ENCODE results near the gene PADI2. TPM values are rescaled to one million over a fixed set of nuclear protein-coding genes. Genes with fewer than 3 reads are reported as not detected.

The PADI2 gene
- 24.0 TPM for total RNA-seq

DNA sequence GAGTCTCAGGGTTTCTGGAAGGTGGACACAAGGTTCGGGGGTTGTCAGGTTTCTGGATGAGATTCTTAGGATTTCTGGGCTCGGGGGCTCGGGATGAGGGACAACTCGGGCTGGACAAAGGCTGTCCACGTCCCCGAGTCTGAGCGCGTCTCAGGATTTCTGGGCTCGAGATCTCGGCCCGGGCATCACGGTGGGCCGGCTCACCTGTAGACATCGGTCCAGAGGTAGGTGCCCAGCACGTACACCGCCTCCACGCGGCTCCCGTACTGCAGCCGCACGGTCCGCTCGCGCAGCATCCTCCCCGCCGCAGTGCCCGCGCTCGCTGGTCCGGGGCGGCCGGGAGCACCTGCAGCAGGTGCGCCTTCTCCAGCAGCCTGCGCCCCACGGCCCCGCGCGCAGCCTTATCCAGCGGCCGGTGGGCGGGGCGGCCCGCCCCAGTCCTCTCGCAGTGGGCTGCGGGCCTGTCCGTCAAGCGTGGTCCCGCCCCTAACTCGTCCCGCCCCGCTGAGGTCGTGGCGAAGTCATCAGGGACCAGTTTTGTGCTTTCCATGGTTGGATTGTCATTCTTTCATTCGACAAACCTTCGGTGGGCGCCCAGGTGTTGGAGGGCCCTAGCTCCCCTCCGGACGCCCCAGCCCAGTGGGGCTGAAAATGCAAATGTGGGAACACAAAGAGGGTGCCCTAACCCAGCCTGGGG is at the start of gene PADI2:
Gene PADI2 (minus strand): TSS at position 376 of the 697 bp plus-strand sequence. CDS start 80 bp downstream, at position 296.

DNA sequence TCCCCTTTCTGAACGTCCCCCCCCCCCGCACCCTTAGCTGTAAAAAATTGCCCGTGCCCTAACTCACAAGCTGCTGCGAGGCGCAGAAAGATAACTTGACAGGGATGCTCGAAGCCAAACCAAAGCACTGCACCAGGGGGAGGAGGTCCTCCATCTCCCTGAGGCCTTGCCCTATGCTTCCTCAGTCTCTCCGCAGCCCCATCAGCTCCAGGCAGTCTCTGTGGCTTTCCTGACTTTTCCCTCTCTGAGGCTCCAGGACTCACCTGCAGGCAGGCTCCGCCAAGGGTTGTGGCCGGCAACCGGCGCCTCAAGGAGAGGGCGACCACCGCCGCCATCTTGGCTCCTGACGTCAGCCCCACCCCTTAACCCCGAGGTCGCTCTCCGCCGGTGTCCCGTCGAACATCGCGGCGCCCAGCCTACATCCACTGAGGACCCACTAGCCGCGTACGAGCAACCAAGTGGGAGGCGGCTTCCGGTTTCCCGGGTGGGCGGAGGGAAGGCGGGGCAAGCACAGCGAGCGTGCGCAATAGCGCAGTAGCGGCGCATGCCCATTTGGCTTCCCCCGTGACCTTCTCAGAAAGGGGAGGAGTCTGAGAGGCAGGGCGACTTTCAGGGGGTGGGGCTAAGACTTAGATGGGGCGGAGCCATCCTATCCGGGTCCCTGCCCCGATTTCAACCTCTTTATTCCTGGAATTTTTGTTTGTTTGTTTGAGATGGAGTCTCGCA is 65.4 kb downstream of the PADI2 start, which contains the start of gene SDHB:
Gene SDHB (minus strand): TSS at position 348 of the 726 bp plus-strand sequence. CDS start 13 bp downstream, at position 335.

Other genes starting within 250 kb of the PADI2 start
- gene RNU1-2, start 223.5 kb downstream of the PADI2 start, total RNA-seq = under 0.01 TPM
- 81.3 TPM for gene CROCC, start 197.5 kb downstream of the PADI2 start, total RNA-seq
- 52.1 TPM for gene MFAP2, start 138.8 kb downstream of the PADI2 start, total RNA-seq
- gene ATP13A2, start 107.5 kb downstream of the PADI2 start, total RNA-seq = 29.6 TPM
- 59.8 TPM for gene SDHB, start 65.4 kb downstream of the PADI2 start, total RNA-seq
- gene PADI1, start 85.7 kb upstream of the PADI2 start, total RNA-seq = 0.33 TPM
- 0.11 TPM for gene PADI3, start 129.6 kb upstream of the PADI2 start, total RNA-seq
- 3.0 TPM for gene PADI4, start 188.7 kb upstream of the PADI2 start, total RNA-seq

Data from camera-type eye (tissue), 1 donor.